HepG2 (cell line): ENCODE results near the gene SEH1L. TPM values are rescaled to one million over a fixed set of nuclear protein-coding genes. Genes with fewer than 3 reads are reported as not detected.

Experiments used
- ARID5B ChIP-seq: IDR thresholded peaks from 2 replicates; pipeline ENCODE4 v1.4.0; 2020; ENCODE audit warnings: mild to moderate bottlenecking, missing genetic modification reagents
- HDAC1 ChIP-seq: sonication (generic); formaldehyde crosslinking; IDR thresholded peaks from 2 replicates; pipeline ENCODE4 v1.5.1; 2020; ENCODE audit warnings: mild to moderate bottlenecking, missing genetic modification reagents
- KDM5A ChIP-seq: fragments of 200-600 bp; sonication (generic); IDR thresholded peaks from 2 replicates; pipeline ENCODE4 v1.7.0; 2018; ENCODE audit warnings: antibody characterized with exemption, mild to moderate bottlenecking, low read length, borderline replicate concordance
- MATR3 ChIP-seq: sonication (generic); formaldehyde crosslinking; IDR thresholded peaks from 2 replicates; pipeline ENCODE4 v1.4.0; 2020; ENCODE audit warnings: missing genetic modification reagents
- MEIS2 ChIP-seq: sonication (generic); formaldehyde crosslinking; IDR thresholded peaks from 2 replicates; pipeline ENCODE4 v1.9.0; 2021; ENCODE audit warnings: mild to moderate bottlenecking, missing genetic modification reagents
- PRDM15 ChIP-seq: sonication (generic); formaldehyde crosslinking; IDR thresholded peaks from 2 replicates; pipeline ENCODE4 v1.4.0; 2020; ENCODE audit warnings: missing genetic modification reagents
- SAFB2 ChIP-seq: sonication (generic); formaldehyde crosslinking; IDR thresholded peaks from 2 replicates; pipeline ENCODE4 v1.5.1; 2020; ENCODE audit warnings: missing genetic modification reagents, low read depth, mild to moderate bottlenecking, borderline replicate concordance
- TEF ChIP-seq: sonication (generic); formaldehyde crosslinking; IDR thresholded peaks from 2 replicates; pipeline ENCODE4 v1.5.0; 2020; ENCODE audit warnings: missing genetic modification reagents
- ZBTB25 ChIP-seq: IDR thresholded peaks from 2 replicates; pipeline ENCODE4 v1.6.1; 2018; ENCODE audit warnings: missing genetic modification reagents
- ZBTB8A ChIP-seq: sonication (generic); formaldehyde crosslinking; IDR thresholded peaks from 2 replicates; pipeline ENCODE4 v1.4.0; 2020; ENCODE audit warnings: mild to moderate bottlenecking, low read depth, missing genetic modification reagents, borderline replicate concordance
- ZFP82 ChIP-seq: sonication (generic); formaldehyde crosslinking; IDR thresholded peaks from 2 replicates; pipeline ENCODE4 v1.5.1; 2020; ENCODE audit warnings: mild to moderate bottlenecking, missing genetic modification reagents, borderline replicate concordance
- ZNF18 ChIP-seq: sonication (generic); formaldehyde crosslinking; IDR thresholded peaks from 2 replicates; pipeline ENCODE4 v1.8.0; 2022; ENCODE audit warnings: mild to moderate bottlenecking, missing genetic modification reagents; ENCODE audit not compliant: insufficient replicate concordance
- ZNF230 ChIP-seq: sonication (generic); formaldehyde crosslinking; IDR thresholded peaks from 2 replicates; pipeline ENCODE4 v1.4.0; 2020; ENCODE audit warnings: mild to moderate bottlenecking, missing genetic modification reagents
- ZNF639 ChIP-seq: conservative IDR thresholded peaks from 2 replicates; pipeline ENCODE4 v1.6.1; 2018; ENCODE audit warnings: missing genetic modification reagents
- ZNF850 ChIP-seq: sonication (generic); formaldehyde crosslinking; conservative IDR thresholded peaks from 2 replicates; pipeline ENCODE4 v1.9.0; 2021; ENCODE audit warnings: mild to moderate bottlenecking, missing genetic modification reagents
- polyA plus RNA-seq, 8 experiments: library from polyadenylated mRNA; depleted of rRNA in 3 of 8; stranded (reverse) in 7 of 8; unstranded in 1 of 8; fragments of >200 nt; fragmentation: Illumina TruSeq in 4 of 8; extraction: Trizol in 4 of 8; gene quantifications; 2 replicates each; pipeline versions ENCODE4 v1.2.1 to v1.2.3, GENCODE V29; 2011 to 2016; ENCODE audit warnings: low read depth in 4 of 8, missing spikeins in 1 of 8, mixed read lengths in 1 of 8; ENCODE audit not compliant: insufficient read depth in 1 of 8
- total RNA-seq, 5 experiments: library from RNA; depleted of rRNA; stranded (reverse); fragments of >200 nt; fragmentation: Illumina TruSeq; extraction: Trizol; gene quantifications; 2 replicates each; pipeline ENCODE4 v1.2.3, GENCODE V29; 2016; ENCODE audit warnings: low read depth in 1 of 5

SEH1L gene
- total and polyA plus RNA-seq, 2 of the 13 experiments (the other 11 are each of a cell fraction or from before 2014, with no cell fraction given): 59.6 to 63.5 TPM

GRCh38 chr18:12946549-12947284 is 1.1 kb upstream of the SEH1L start (continued):
- TF ChIP-seq ARID5B (CRISPR knock-in tag): peak; percentile 57
- peak; percentile 63; the same call in 1 of the 2 replicates for TF ChIP-seq ZNF850 (CRISPR knock-in tag)
- peak; percentile 32; the same call in 1 of the 2 replicates for TF ChIP-seq MEIS2 (CRISPR knock-in tag)
- TF ChIP-seq PRDM15 (CRISPR knock-in tag): 0 out of 2 replicates have a peak, but pooled peaks have one; percentile 13
- TF ChIP-seq MATR3 (CRISPR knock-in tag): no peak
- TF ChIP-seq HDAC1: peak; percentile 54
- no peak for TF ChIP-seq ZNF18 (CRISPR knock-in tag)
- TF ChIP-seq ZNF639: no peak
- 0 out of 2 replicates have a peak, but pooled peaks have one; percentile 14 for TF ChIP-seq ZBTB25 (CRISPR knock-in tag)
- peak; percentile 76; the same call in 1 of the 2 replicates for TF ChIP-seq ZFP82 (CRISPR knock-in tag)
- TF ChIP-seq ZNF230: 0 out of 2 replicates have a peak, but pooled peaks have one; percentile 35
- TF ChIP-seq KDM5A: peak; percentile 40; the same call in 1 of the 2 replicates
- TF ChIP-seq ZBTB8A: no peak
- TF ChIP-seq TEF (CRISPR knock-in tag): peak; percentile 58; the same call in 1 of the 2 replicates
- TF ChIP-seq SAFB2: 0 out of 2 replicates have a peak, but pooled peaks have one; percentile 47
